ENCODE data around the gene PITPNC1.

DNA sequence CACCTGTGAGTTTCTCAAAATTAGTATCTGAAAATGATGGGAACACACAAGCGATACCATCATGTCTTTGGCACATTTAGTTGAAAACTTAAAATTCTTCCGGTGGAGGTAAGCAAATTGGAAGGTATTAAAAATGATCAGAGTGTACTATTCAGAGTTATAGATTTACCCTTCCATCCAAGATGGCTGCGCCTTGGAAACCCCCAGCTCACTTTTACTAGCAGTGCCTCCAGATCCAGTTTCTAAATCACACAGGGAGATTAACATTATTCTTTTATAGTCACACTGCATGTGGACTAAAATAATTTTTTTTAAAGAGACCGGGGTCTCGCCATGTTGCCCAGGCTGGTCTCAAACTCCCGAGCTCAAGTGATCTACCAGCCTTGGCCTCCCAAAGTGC, 15.0 kb downstream of the PITPNC1 start:
- TF ChIP-seq, protein P1, sequence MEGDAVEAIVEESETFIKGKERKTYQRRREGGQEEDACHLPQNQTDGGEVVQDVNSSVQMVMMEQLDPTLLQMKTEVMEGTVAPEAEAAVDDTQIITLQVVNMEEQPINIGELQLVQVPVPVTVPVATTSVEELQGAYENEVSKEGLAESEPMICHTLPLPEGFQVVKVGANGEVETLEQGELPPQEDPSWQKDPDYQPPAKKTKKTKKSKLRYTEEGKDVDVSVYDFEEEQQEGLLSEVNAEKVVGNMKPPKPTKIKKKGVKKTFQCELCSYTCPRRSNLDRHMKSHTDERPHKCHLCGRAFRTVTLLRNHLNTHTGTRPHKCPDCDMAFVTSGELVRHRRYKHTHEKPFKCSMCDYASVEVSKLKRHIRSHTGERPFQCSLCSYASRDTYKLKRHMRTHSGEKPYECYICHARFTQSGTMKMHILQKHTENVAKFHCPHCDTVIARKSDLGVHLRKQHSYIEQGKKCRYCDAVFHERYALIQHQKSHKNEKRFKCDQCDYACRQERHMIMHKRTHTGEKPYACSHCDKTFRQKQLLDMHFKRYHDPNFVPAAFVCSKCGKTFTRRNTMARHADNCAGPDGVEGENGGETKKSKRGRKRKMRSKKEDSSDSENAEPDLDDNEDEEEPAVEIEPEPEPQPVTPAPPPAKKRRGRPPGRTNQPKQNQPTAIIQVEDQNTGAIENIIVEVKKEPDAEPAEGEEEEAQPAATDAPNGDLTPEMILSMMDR (IDR thresholded peaks at IDR 0.05), result no peak
- no peak for TF ChIP-seq POLR2A (IDR thresholded peaks at IDR 0.05)

Measured in uterus (tissue), 2 donors.